ENCODE data around the gene DBNDD1. TPM values are rescaled to one million over a fixed set of nuclear protein-coding genes. Genes with fewer than 3 reads are reported as not detected.
A peak's percentile ranks its signal among the peaks of the same experiment; 100 is the strongest.

DBNDD1 gene
- total and polyA plus RNA-seq, 10 of the 15 experiments (the other 5 are each of a cell fraction or from before 2014, with no cell fraction given) = 0.06 to 4.6 (median 0.55) TPM

- DNase-seq (ENCODE audit: low read depth, low spot score) = no peak
- WGBS (ENCODE audit: insufficient coverage, insufficient replicate concordance, low lambda C conversion rate, missing lambda C conversion rate) = 91% methylated on average over 10 of the region's 10 CpGs
- peaks cover 25 to 33% of the 10 kb centered on the region in 2 experiments for H3K36me3 ChIP-seq (ENCODE audit: control insufficient read depth in 2 of 2, insufficient read depth in 2 of 2, low read length in 1 of 2)
These were observed 34.0 kb downstream of the DBNDD1 start for GRCh38 chr16:89985219-89985618.

More at GRCh38 chr16:89985219-89985618, 34.0 kb downstream of the DBNDD1 start:
- Histone ChIP-seq H3K4me2 (ENCODE audit: control insufficient read depth, insufficient read depth) (no peak overlapping the region), H3K79me2 (ENCODE audit: control insufficient read depth, insufficient read depth, low read length) (no peaks in the 10 kb centered on the region), H3K27ac (ENCODE audit: control insufficient read depth, insufficient read depth) (no peak overlapping the region), H3K9ac (ENCODE audit: control insufficient read depth, insufficient read depth, low read length) (no peak overlapping the region), H4K20me1 (ENCODE audit: control insufficient read depth, insufficient read depth) (no peaks in the 10 kb centered on the region), H3K27me3 (replicated peaks in 1 of 2; ENCODE audit: control insufficient read depth in 2 of 2, insufficient read depth in 2 of 2, low read length in 1 of 2) (no peaks in the 10 kb centered on the region), H3K4me3 (no peak overlapping the region), H2AFZ (ENCODE audit: control insufficient read depth, low read depth, low read length) (no peak overlapping the region), H3K4me1 (ENCODE audit: control insufficient read depth, insufficient read depth, low read length) (no peaks in the 10 kb centered on the region), H3K9me3 (replicated peaks; ENCODE audit: control insufficient read depth, insufficient read depth, low read length) (no peaks in the 10 kb centered on the region)
- FAIRE-seq = no peak
- ChIA-PET POLR2A (interaction anchor here (0.7 kb wide), 1 partner anchor 1519 kb away, joined by 3 read pairs; no protein-coding TSS in a partner anchor), RAD21 (ENCODE audit: unreplicated experiment) (no interaction called here), CTCF (interaction anchor here (0.7 kb wide), 1 partner anchor 15 kb away, joined by 4 read pairs; no protein-coding TSS in a partner anchor), SMC1A (ENCODE audit: uncharacterized antibody, unreplicated experiment) (interaction anchor here (0.9 kb wide), 1 partner anchor 14 kb away, joined by 4 read pairs; no protein-coding TSS in a partner anchor)
- TF ChIP-seq PML (IDR thresholded peaks at IDR 0.05; ENCODE audit: low read length) = no peak
- no peak for TF ChIP-seq YBX1 (IDR thresholded peaks at IDR 0.05)
- TF ChIP-seq SIN3A (IDR thresholded peaks at IDR 0.05; ENCODE audit: low read depth, low read length) = no peak
- no peak for TF ChIP-seq RELA (IDR thresholded peaks at IDR 0.05; ENCODE audit: borderline replicate concordance, partially characterized antibody)
- TF ChIP-seq EZH2 (IDR thresholded peaks at IDR 0.05; ENCODE audit: borderline replicate concordance, control insufficient read depth, low read depth, low read length) = no peak
- no peak for TF ChIP-seq PRDM15 (CRISPR knock-in tag; IDR thresholded peaks at IDR 0.05)
- no peak for TF ChIP-seq ETV6 (conservative IDR thresholded peaks at IDR 0.05 in 1 of 2, IDR thresholded peaks at IDR 0.05 in 1 of 2; ENCODE audit: borderline replicate concordance in 1 of 2, low read depth in 1 of 2)
- no peak for TF ChIP-seq POLR2AphosphoS2 (IDR thresholded peaks at IDR 0.05; ENCODE audit: low read depth, low read length)
- TF ChIP-seq POU2F2 (IDR thresholded peaks at IDR 0.05; ENCODE audit: borderline replicate concordance, low read depth, low read length) = no peak
- no peak for TF ChIP-seq BCL11A (IDR thresholded peaks at IDR 0.05; ENCODE audit: low read depth, low read length)
- TF ChIP-seq WRNIP1 (IDR thresholded peaks at IDR 0.05; ENCODE audit: borderline replicate concordance, low read depth, low read length) = no peak
- no peak for TF ChIP-seq SMARCA5 (IDR thresholded peaks at IDR 0.05)
- intact Hi-C loops (cut with micrococcal nuclease; ENCODE audit: unreplicated experiment) = no loop called here
- no peak for ATAC-seq
- in situ Hi-C loops (cut with MboI) = no loop called here
- BruUV-seq (replicated peaks) = TSS peak; percentile 50
